HG03457 (cell line): ENCODE data around the gene SLC27A3.
"Not testable (repeated sequence)": the region's sequence is repeated elsewhere in the genome, so short reads cannot be mapped to it uniquely, and the experiment has no call there.

Experiments used
- ATAC-seq: cut with Tn5 transposase; IDR thresholded peaks from one replicate; pipeline ENCODE4 v1.9.1; 2021; ENCODE audit warnings: moderate number of reproducible peaks; ENCODE audit not compliant: unreplicated experiment

SLC27A3 gene

DNA sequence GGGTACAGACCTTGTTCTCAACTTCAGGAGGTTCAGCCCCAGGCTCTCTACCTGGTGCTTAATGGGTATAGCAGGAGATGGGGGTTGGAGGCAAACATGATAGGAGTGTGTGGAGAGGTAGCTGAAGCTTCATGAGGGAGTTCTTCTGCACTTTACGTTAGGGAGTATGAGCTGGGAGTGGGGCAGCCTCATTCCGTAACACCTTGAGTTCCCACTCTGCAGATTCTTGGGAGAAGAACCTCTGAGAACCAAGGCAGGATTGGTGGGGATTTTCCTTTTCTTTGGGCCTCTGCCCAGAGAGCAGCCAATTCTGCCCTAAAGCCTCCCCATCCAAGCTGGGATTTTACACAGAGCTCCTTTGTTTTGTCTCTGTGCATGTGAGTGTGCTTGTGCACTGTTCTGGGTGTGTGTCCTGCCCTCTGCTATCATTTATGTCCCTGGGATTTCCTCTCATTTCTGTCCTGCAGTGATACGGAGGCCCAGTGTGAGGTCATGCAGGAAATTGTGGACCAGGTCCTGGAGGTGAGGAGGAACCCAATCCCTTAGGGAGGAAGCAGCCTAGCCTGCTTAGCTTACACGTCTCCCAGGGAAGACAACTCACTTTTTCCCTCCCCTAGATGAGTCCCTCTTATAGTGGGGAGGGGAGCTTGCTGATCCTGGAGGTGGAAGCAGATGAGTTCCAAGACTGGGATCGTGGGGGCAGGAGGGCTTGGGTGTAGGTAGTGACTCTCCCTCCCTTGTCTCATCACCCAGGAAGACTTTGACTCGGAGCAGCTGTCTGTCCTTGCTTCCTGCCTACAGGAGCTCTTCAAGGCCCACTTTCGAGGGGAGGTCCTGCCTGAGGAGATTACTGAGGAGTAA lies 11.6 kb upstream of the SLC27A3 start:
- no peak for ATAC-seq

DNA sequence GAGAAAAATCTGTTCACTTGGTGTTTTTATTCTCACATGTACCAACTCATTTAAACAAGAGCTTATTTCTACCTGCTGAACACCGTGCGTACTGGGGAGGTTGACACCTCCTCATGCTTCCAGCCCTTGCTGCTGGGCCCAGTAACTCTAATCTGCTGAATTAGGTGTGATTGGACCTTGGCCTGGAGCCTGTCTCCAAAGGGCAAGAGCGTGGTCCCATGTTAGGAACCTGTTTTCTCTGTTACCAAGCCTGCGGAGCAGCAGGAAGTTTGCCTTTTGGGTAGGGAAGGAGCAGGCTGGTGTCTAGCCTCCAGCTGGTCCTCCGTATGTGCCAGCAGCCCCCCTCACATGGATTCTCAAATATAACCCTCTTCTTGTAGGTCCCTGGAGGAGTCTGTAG lies 10.9 kb upstream of the SLC27A3 start:
- ATAC-seq: no peak

DNA sequence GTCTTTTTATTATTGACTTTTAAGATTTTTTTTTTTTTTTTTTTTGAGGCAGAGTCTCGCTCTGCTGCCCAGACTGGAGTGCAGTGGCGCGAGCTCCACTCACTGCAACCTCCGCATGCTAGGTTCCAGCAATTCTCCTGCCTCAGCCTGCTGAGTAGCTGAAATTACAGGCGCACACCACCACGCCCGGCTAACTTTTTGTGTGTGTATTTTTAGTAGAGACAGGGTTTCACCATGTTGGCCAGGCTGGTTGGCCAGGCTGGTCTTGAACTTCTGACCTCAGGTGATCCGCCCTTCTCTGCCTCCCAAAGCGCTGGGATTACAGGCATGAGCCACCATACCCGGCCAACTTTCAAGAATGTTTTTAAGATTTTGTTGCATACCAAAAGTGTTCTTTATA lies 8.5 kb upstream of the SLC27A3 start:
- ATAC-seq: not testable (repeated sequence)

DNA sequence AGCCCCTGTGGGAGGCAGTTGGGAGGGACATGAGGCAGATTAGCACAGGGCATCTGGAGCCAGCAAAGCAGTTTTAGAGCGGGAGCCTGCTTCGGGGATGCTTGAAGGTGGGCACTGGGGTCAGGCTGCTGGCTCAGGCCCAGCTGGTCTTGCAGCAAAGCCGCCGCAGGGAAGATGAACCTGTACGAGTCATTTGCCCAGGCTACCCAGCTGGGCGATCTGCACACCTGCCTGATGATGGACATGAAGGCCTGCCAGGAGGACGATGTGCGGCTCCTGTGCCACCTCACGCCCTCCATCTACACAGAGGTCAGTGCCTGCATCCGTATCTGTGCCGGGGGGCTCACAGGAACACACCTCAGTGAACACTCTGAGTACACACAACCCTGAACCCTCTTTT lies 7.7 kb upstream of the SLC27A3 start:
- no peak for ATAC-seq

DNA sequence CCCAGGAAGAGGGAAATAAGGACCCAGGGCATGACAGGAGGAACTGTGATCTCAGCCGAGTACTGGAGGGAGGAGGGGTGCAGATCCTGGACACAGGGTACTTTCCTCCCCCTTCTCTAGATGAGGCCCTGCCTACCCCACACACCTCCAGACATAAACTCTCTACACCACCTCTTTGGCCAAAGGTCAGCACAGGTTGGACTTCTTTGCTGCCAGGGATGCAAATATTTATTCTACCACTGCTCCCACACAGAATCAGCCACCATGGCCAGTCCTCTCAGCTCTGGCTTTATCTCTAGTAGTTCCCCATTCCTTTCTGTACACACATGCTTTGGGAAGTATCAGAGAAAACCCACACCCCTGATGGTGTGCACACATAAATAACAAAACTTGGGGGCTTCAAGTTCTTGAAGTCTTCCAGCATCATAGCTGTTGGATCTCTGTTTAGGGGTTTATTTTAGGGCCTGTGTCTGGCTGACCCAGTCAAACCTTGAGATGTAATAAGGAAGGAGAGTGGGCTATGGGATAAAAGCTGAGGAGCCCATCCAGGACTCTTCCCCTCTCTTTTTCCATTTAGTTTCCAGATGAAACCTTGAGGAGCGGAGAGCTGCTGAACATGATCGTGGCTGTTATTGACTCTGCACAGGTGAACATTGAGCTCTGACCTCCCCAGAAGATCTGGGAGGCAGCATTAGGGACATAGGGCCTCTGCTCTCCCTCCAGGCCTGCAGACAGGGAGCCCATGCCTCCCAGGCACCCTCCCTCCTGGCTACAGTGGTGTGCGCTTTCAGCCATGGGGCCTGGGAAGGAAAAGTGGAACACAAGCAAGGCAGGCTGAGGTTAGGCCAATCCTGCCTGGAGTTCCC lies 6.7 kb upstream of the SLC27A3 start:
- ATAC-seq: no peak

DNA sequence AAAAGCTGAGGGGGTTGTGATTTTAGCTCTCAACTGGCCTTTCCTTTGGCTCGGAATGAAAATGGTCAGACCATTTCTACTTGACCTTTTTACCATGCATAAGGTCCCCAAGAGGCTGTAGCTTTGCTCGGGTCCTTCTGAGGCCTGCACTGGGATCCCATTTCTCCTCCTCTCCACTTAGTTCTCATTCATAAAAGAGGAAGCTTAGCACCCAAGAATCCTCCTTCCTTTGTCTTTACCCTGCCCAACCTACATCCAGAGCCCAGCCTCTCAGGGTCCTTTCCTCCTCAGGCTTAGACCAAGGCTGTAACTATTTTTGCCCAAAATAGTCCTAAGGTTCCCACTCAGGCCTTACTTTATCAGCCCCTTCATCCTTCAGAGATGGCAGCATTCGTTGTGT lies 6.0 kb upstream of the SLC27A3 start:
- no peak for ATAC-seq

DNA sequence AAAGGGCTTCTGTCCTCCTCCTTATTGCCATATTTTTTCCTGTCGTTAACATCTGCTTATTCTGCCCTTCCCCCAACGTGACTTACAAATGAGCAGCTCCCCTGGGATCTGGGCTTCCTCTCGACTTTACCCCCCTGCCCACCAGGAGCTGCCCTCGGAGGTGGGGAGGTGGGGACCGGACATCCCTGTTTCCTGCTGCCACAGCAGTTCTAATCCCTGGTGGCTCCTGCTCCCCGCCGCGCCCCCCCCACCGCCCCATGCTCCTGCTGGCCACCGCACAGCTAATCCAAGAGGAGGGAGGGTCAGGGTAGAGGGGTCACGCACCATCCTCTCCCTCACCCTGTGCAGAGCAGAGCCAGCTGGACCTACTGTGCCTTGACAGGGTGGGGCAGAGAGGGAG lies 4.4 kb upstream of the SLC27A3 start:
- ATAC-seq: no peak

DNA sequence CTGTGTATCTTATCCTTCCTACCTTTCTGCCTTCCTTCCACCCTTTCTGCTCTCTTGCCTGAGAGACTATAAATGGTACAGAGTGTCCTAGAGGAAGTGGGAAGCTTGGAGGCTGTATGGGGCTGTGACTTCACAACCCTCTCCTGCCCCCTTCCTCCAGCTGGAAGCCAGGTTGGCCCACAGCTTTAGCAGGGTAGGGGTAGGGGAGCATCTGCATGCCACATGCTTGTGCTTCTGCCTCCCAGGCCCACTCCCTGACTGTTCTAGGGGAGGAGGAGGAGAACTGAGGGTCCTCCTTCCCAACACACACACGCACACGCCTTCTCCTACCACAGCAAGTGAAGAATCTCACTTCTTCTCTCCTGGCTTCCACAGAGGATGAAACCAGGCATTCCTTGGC lies 3.9 kb upstream of the SLC27A3 start:
- ATAC-seq: no peak

DNA sequence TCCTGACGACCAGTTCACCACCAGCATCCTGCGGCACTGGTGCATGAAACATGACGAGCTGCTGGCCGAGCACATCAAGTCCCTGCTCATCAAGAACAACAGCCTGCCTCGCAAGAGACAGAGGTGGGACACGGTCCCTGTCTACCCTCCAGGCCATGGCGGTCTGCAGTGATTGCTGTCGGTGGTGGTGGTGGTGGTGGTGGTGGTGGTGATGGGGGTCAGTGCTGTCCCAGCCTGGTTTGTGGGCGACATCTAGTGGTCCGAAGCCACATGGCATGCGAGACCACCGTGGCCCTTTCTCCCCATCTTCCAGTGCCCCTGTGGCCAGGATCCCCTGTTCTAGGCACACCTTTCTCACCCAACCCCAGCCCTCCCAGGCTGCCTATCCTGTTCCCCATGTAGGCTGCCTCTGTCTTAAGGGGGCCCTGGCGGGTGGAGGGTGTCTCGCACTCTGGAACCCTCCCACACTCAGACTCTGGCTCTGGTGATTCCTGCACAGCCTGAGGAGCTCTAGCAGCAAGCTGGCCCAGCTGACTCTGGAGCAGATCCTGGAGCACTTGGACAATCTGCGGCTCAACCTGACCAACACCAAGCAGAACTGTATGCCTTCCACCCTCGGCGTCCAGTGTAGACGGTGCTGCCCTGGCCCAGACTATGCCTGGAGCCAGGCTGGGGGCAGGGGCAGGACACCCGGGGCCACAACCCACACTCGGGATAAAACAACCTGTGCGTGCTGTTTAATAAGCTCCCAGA lies 3.2 kb upstream of the SLC27A3 start:
- no peak for ATAC-seq

DNA sequence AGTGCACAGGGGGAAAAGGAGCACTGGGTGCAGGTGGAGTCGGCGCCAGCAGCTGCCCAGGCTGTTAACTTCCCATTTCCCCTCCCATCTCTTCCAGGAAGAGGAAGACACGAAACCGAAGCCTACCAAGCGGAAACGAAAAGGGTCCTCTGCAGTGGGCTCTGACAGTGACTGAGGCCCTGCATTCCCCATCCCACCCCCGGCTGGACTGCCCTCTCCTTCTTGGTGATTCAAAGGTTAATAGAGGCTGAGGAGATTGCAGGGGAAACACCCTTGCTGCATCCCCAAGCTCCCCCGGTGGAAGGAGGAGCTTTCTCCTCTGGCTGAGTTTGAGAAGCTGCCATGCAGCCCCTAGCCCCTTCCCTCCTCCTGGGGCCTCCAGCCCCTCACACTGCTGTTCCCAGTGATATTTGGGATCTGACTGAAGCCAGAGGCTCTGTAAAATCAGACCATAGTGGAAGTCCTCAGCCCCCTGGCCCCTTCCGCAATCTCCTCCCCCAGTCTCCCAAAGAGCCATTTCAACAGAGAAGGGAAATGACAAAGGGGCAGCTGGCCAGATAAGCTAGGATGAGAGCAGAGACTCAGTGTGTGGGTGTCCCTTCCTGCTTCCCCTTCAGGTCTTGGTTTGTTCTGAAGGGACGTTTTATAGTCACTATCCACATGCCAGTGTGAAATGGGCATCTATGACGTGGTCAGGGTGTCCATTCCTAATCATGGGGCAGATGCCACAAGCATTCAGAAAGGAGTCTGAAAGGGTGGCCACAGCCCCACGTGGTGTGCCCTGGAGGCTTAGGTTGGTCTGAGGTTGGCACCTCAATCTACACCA lies 1.9 kb upstream of the SLC27A3 start:
- no peak for ATAC-seq

DNA sequence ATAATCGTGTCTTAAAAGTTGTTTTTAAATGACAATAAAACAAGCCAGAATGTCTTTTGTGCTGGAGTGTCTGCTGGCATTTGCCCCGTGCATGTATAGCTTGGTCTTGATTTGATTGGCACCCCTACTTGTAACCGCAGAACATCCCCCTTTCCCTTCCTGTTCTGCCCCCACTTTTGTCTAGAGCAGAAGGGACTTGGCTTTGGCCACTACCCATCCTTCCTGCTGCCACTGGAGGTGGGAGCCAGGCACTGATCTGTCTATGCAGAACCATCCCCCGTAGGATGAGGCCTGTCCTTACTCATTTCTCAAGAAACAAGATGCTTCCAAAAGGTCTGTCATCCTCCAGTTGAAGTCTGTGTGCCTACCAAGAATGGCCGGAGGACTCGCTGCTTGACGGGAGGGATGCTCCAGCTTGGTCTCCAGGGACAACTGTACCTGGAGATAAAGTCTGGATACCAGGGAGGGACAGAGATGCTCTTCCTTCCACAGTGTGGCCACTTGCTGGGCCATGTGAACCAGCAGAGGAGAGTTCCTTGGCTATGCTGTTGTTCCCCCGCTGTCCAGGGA lies 1.1 kb upstream of the SLC27A3 start:
- no peak for ATAC-seq

DNA sequence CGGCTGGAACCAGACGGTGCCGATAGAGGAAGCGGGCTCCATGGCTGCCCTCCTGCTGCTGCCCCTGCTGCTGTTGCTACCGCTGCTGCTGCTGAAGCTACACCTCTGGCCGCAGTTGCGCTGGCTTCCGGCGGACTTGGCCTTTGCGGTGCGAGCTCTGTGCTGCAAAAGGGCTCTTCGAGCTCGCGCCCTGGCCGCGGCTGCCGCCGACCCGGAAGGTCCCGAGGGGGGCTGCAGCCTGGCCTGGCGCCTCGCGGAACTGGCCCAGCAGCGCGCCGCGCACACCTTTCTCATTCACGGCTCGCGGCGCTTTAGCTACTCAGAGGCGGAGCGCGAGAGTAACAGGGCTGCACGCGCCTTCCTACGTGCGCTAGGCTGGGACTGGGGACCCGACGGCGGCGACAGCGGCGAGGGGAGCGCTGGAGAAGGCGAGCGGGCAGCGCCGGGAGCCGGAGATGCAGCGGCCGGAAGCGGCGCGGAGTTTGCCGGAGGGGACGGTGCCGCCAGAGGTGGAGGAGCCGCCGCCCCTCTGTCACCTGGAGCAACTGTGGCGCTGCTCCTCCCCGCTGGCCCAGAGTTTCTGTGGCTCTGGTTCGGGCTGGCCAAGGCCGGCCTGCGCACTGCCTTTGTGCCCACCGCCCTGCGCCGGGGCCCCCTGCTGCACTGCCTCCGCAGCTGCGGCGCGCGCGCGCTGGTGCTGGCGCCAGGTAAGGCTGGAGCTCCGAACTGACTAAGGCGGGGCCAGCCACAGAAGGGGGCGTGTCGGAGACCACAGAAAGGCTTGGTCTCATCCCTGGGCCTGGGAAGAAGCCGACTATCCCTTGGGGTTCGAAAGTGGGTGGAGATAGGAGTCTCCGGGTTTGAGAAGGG lies 486 bp downstream of the SLC27A3 start:
- no peak for ATAC-seq

DNA sequence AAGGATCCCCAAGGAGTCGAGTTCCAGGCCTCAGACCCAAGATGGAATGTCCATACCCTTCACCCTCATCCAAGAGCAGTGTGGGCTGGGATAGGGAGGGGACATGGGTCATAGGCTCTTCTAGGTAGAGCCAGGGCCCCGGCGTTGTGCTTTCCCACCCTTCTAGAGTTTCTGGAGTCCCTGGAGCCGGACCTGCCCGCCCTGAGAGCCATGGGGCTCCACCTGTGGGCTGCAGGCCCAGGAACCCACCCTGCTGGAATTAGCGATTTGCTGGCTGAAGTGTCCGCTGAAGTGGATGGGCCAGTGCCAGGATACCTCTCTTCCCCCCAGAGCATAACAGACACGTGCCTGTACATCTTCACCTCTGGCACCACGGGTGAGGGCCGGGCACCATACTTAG lies 1.1 kb downstream of the SLC27A3 start:
- no peak for ATAC-seq

DNA sequence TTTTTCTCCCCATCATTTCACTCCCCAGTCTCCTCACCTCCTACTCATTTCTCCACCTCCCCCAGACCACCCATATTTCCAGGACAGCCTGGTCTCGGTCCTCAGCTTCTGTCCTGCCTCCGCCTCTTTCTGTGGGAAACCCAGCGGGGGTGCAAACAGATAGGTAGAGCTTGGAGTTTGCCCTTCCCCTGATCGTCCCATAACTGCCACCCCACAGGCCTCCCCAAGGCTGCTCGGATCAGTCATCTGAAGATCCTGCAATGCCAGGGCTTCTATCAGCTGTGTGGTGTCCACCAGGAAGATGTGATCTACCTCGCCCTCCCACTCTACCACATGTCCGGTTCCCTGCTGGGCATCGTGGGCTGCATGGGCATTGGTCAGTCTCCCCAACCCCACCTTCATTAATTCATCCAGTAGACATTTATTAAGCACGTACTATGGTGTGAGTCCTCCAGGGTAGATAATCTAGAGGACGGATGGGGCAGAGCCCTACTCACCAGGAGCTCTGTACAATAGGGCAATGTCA lies 1.7 kb downstream of the SLC27A3 start:
- ATAC-seq: no peak

DNA sequence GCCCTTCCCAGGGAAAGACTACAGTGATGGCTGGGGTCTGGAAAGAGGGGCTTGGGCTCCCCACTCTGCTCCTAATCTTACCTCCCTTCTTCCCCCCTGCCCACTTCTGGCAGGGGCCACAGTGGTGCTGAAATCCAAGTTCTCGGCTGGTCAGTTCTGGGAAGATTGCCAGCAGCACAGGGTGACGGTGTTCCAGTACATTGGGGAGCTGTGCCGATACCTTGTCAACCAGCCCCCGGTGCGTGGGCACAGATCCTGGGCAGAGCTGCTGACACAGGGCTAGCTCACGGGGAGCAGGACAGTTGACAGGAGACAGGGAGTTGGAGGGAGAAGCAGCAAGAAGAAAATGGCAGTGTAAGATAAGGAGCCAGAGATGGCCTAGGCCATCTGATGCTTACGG lies 2.4 kb downstream of the SLC27A3 start:
- no peak for ATAC-seq

DNA sequence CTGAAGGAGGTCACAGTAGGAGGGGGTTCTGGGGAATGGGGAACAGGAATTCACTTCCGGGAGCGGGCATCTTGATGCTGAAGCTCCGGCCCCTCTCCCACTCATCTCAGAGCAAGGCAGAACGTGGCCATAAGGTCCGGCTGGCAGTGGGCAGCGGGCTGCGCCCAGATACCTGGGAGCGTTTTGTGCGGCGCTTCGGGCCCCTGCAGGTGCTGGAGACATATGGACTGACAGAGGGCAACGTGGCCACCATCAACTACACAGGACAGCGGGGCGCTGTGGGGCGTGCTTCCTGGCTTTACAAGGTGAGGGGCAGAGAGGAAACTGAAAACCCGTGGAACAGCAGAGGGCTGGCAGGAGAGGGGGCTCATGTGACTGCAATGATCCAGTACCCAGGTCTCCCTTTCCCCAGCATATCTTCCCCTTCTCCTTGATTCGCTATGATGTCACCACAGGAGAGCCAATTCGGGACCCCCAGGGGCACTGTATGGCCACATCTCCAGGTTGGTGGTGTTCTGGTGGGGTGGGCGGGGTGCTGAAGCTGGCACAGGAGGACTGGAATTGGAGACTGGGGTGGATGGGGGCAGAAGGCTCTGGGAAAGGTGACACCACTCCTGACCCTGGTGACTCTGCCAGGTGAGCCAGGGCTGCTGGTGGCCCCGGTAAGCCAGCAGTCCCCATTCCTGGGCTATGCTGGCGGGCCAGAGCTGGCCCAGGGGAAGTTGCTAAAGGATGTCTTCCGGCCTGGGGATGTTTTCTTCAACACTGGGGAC lies 3.0 kb downstream of the SLC27A3 start:
- ATAC-seq: no peak

DNA sequence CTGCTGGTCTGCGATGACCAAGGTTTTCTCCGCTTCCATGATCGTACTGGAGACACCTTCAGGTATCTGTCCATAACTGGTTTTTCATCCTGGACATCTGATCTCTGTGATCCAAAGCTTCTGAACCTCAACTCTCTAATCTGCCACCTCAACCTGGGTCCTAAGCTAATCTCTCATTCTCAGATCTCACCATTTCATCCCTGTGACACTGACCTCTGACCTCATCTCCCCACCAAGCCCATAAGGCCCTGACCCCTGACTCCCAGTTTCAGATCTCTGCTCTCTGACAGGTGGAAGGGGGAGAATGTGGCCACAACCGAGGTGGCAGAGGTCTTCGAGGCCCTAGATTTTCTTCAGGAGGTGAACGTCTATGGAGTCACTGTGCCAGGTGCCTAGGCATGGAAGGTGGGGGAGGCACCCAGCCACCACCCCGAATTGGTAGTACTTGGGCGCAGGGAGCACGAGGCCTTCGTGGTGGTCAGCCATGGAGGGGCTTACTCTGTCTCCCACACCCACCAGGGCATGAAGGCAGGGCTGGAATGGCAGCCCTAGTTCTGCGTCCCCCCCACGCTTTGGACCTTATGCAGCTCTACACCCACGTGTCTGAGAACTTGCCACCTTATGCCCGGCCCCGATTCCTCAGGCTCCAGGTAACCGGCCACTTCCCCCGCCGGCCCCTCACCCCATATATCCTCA lies 3.8 kb downstream of the SLC27A3 start:
- no peak for ATAC-seq
